GM18526 (cell line): ENCODE data around the gene ZNF740.

Source experiments
- POLR2A ChIP-seq: IDR thresholded peaks from 3 replicates; pipeline ENCODE4 v1.6.1; 2011; ENCODE audit not compliant: insufficient read length; ENCODE audit errors: extremely low read depth

ZNF740 gene

DNA sequence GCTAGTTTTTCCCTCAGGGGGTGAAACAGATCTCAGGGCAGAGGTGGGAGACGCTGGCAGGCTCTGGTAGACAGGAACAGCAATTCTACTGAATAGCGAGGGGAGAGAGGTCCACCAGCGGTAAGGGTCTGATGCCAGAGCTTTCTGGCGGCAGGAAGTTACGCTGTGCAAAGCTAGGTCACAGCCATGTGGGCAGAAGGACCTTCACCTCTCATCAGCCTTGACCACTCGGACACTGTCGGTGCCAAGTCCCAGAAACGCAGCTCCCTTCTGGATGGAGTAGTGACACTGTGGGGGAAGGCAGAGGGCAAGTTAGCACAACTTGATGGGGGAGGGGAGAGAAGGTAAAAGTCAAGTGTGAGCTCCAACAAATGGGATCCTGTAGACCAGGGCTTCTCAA, 10.3 kb upstream of the ZNF740 start:
- no peak for TF ChIP-seq POLR2A

DNA sequence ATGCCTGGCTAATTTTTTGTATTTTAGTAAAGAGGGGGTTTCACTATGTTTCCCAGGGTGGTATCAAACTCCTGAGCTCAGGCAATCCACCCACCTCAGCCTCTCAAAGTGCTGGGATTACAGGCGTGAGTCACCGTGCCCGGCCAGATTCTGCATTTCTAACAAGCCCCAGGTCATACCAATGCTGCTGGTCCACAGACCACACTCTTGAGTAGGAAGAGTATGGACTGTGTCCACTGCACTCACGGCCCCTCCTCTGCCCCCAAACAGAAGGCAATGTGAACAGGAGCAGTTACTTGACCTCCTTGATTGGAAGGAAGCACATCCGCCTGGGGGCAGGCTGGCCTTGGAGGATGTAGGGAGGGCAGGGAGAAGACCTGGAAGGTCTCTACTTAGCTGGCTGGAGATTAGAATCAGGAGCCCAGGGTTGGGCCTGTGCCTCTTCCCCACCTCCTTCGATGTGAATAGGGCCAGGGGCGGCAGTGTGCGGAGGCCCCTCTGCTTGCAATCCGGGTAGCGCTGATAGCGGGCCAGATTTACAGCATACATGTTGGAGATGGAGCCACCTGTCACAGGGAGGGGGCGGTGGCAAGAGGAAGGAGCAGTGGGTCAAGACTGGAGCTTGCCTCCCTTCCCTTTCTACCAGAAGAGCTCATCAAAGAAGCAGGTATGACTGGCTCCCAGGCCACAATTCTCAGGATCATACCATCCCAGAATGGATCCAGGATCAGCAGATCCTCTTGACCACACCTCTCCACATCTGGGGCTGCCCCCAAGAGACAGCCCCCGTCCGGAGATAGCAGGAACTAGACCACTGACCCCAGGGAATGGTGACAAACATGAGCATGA, 9.4 kb upstream of the ZNF740 start:
- TF ChIP-seq POLR2A: no peak

DNA sequence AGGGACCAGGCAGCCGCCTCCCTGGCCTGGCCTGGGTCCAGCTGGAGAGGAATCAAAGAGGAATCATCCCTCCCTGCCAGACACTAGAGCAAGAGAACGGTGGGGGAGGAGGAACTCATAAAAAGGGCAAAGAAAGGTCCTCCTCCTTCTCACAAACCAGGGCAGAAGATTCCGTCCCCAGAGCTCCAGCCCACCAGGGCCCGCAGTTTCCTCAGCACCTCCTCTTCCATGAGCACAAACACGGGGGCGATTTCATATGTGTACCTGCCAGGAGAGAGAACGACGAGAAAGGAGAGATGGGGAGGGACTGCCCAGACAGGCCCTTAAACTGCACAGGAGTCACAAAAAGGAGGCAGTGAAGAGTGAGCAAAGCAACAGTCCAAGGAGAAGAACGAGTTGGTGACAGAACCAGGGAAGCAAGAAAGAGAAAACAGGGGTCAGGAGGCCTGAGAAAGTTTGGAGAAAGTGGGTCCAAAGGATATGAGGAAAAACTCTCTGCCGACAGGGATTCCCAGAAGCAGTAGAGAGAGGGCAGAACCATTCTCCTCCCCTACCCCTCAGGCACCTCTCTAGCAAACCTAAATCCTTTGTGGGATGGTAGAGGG, 8.7 kb upstream of the ZNF740 start:
- no peak for TF ChIP-seq POLR2A

DNA sequence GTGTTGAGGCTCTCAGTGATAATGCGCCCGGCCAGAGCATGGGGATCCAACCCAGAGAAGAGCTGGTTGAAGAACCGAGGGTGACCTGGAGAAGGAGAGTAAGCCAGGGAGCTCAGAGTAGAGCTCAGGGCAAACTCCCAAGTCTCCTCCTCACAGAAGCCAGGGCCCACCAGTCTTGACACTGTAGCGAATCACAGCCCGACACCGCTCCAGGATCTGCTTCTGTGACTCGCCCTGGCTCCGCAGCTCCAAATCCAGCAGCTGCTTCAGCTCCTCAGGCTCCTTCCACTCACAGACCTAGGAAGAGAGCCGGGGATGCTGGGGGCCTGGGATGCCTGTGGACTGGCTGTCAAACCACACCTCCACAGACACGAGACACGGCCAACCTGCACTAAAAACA, 8.2 kb upstream of the ZNF740 start:
- no peak for TF ChIP-seq POLR2A

DNA sequence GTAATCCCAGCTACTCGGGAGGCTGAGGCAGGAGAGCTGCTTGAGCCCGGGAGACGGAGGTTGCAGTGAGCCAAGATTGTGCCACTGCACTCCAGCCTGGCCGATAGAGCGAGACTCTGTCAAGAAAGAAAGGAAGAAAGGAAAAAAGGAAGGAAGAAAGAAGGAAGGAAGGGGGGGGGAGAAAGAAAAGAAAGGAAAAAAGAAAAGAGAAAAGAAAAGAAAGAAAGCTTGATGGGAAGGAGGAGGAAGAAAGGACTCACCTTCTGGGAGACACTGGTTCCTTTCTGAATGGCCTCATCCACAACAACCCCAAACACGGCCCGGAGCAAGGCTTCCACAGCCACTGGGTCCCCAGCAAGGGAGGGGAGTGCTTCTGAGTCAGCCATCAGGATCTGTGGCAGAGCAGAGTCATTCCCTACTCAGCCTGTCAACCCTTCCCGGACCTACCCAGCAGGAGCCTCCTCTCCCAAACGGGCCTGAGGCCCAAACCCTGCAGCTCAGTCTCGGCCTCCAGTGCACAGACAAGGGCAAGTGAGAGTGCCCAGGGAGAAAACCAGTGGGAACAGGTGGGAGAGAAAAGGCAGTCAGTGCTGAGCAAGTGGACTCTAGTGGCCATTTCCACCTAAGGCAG, 7.3 kb upstream of the ZNF740 start:
- no peak for TF ChIP-seq POLR2A

DNA sequence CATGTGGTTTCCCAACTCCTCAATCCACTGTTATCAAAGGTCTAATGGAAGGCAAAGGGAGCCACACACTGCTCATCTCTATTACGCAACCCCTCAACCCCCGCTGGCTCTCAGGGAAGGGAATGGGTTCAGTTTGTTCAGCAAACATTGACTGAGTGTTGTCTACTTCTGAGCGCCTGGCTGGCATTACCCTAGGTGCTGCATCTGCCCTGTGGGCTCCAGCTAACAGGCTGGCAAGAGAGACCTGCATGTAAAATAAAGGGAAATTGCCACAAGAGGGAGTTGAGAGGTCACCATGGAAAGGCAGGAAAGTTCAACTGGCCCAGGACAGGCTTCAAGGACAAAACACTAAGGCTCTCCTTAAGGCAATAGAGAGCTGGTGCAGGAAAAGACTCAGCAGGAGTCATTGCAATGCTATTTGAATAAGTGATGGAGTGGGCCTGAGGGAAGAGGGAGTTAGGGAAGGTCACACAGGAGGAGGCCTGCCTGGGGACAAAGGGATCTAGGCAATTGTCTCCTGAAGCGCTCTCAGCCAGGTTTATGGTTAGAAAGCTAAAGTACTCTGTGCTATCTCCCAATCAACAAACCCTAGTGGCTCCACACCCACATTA, 5.5 kb upstream of the ZNF740 start:
- no peak for TF ChIP-seq POLR2A

DNA sequence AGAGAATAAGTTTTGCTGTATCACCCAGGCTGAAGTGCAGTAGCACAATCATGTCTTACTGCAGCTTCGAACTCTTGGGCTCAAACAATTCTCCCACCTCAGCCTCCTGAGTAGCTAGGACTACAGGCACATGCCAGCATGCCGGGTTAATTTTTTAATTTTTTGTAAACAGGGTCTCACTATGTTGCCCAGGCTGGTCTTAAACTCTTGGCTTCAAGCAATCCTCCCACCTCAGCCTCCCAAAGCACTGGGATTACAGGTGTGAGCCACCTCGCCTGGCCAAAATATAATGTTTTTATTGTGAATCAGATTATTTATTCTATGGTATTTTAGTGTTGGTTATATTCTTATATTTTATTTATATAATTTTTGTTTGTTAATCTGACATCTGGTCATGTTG, 3.8 kb upstream of the ZNF740 start:
- TF ChIP-seq POLR2A: no peak

DNA sequence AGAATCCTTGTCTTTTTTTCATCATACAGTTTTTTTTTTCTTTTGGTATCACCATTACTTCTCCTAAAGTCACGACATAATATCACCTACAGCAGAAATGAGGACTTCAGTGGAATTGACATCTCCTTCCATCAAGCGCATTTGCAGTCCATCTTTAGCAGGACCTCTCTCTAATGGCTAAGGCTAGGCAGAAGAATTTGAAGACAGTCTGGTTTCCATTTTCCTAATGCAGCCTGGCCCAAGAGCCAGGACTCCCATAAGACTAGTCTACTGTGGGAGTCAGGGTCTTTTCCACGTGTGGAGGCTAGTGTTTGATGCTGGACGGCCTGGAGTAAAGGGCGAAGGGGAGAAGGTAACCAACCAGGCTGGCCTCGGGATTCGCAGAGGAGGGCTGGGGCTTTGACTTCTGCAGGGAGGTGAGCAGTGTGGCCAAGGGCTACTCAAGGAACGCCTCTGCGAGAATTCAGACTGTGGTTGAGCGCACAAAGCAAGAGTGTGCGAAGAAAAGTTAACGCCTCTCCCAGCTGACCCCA, 769 bp upstream of the ZNF740 start:
- no peak for TF ChIP-seq POLR2A

DNA sequence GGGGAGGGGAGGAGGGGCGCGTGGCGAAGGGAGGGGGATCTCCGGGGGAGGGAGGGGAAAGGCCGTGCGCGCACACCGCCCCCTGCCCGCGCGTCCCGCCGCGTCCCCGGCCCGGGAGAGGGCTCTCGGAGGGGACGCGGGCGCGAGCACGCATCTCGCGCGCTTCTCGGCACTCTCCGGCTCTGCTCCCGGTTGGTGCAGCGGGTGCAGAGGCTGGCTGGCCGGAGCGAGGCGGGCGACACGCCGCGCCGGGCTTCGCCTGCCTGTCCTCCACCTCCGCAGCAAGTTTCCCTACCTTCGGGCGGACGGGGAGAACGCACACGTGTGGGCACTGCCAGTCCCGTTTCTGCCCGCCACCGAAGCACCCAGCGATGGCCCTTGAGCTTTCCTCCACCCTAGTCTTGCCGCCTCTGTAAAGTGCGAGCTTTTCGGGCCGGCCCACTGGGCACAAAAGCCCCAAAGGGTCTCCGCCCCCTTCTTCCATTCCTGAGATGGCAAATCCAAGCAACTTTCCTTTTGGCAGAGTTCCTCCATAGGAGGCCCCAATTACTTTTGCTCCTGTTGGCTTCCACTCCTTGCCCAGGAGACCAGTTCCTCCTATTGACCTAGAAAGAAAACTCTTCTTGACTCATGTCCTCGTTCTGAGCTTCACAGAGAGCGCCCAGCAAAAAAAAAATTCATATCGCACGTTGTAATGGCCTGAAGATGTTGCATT, 566 bp downstream of the ZNF740 start:
- TF ChIP-seq POLR2A: peak; percentile 12

DNA sequence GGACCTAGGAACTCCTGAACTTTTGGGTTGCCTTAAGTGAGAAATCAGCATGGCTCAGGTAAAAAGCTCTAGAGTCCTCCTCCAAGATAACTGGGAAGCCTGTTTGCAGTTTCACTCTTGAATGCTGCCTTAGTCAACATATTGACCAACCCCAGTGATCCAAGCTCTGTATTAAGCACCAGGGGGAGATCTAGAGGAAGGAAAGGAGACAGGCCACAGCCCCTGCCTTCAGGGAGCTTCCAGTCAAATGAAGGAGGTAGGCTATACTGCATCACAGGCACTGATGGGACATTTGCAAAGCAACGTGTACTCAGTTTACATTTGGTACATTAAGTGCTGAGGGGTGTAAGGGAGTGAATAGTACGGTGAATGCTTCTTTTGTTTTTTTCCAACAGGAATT, 1.4 kb downstream of the ZNF740 start:
- no peak for TF ChIP-seq POLR2A

DNA sequence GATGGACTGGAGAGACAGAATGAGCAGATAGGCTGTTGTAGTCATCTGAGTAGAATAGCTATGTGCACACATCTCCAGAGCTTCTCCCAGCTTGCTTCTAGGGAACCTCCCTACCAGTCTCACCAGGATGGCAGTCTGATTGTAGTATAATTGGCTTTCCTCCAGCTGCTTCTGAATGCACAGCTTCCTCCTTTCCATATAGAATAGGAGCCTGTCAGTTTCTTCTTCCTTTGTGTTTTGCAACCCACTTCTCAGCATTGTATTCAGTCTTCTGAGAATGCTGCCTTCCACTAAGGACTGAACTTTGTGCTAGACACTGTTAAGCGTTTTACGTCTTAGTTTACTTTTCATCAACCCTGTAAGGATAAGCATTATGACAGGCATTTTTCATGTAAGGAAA, 2.4 kb downstream of the ZNF740 start:
- no peak for TF ChIP-seq POLR2A

DNA sequence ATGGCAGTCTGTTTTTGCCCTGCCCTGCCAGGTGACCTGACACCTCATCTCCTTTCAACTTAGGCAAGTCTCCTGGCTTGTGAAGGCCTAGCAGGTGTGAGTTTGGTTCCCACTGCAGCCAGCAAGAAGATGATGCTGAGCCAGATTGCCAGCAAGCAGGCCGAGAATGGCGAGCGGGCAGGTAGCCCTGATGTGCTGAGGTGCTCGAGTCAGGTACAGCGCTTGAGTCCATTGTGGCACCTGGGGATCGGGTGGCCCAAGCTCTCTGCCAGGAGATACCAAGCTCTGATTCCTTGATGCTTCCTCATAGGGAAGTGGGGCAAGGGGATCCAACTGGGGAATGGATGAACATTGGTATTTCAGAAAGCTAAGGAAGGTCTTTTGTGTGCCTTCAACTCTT, 4.3 kb downstream of the ZNF740 start:
- TF ChIP-seq POLR2A: no peak

DNA sequence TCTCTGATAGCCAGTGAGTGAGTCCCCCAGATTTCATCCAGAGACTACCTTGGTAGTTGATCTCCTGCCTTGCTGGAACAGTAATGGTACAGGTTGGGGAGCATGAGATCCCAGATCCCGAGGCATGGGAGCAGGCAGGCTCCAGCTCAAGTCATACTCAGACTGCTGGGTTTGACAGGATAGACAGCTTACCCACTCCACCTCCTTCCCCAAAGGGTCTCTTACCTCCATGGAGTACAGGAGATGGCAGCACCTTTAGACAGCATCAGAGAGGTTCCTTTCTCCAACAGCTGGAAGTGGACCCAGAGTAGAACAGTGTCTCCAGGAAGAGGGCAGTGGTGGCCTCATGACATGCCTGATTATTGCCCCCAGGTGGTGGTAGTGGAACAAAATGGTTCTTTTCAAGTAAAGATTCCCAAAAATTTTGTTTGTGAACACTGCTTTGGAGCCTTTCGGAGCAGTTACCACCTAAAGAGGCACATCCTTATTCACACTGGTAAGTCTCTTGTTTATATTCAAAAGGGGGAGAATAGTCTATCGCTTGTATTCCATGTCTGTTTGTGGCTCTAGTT, 5.1 kb downstream of the ZNF740 start:
- TF ChIP-seq POLR2A: no peak

DNA sequence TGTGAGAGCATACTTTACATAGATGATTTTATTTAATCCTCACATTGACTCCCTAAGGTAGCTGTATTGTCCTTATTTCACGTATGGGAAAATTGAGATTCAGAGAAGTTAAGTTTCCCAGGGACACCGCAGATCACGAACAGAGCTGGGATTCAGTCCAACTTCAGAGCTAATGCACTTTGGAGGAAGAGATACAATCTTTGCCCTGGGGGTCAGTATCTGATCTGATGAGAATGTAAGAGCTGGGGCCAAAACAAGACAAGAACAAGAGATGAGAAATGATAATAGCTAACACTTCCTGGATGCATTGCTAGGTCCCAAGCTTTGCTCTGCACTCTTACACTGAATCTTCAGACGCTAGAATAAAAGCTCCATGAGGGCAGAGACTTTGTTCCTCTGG, 6.2 kb downstream of the ZNF740 start:
- TF ChIP-seq POLR2A: no peak

DNA sequence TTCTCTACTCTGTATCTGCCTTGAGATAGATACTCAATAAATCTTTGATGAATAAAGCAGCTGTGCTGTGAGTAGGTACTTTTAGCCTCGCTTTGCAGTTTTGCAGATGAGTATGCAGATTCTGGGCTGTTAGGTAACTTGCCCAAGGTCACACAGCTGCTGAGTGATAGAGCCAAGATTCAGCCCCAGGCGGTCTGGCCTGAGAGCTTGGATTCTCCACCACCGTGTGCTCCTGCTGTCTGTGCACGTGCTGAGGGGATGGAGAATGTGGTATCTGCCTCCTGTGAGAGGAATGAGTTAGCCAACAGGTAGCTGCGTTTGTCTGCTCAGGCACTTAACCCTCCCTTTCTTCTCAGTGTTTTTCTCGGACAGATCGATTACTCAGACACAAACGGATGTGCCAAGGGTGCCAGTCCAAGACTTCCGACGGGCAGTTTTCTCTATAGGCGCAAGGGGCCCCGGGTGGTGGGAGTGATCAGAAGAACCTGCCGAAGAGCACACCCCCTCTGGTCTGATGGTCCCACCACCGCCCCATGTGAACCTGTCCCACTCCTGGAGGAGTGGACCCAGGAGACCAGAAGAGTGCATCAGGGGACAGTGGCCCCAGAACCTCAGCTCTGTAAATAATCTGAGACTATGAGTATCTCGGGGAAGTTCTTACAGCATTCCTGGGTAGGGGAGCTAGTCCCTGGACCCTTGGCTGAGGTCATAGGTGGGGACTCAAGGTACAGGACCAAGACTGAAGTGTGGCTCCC, 6.8 kb downstream of the ZNF740 start:
- TF ChIP-seq POLR2A: no peak
